DMS 273 (cell line): Measurements from ENCODE around the gene RALA.

ENCODE experiments used
- DNase-seq: peaks from one replicate; lab custom pipeline; 2025; ENCODE audit not compliant: unreplicated experiment; lab: John Stamatoyannopoulos, UW

Gene RALA, protein sequence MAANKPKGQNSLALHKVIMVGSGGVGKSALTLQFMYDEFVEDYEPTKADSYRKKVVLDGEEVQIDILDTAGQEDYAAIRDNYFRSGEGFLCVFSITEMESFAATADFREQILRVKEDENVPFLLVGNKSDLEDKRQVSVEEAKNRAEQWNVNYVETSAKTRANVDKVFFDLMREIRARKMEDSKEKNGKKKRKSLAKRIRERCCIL

DNA sequence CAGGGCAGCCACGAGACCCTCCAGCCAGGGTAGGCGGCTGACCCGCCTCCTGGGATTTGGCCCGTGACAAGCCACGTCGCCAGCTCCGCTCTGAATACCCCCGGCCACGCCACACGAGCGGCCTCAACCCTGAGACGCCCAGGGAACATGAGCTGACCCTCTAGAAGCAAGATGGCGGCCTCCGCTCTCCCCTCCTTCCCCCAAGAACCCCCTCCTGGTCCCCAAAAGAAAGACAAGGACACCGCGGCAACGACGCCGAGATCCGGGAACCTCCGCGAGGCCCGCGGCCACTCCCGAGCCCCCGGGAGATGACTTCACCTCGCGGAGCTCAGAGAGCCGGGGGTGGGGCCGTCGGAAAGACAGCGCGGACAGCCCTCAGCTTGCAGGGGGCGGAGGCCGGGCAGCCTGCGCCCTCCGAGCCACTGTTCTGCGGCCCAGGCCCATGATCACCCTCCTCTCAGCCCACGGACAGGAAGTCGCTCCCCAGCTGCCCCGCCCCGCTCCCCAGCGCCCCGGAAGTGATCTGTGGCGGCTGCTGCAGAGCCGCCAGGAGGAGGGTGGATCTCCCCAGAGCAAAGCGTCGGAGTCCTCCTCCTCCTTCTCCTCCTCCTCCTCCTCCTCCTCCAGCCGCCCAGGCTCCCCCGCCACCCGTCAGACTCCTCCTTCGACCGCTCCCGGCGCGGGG, at the start of gene RALA:
RALA (plus strand) TSS at position 526 of the 685 bp plus-strand sequence. CDS start 63,096 bp downstream, outside the sequence.
- DNase-seq: peak; percentile 95

DNA sequence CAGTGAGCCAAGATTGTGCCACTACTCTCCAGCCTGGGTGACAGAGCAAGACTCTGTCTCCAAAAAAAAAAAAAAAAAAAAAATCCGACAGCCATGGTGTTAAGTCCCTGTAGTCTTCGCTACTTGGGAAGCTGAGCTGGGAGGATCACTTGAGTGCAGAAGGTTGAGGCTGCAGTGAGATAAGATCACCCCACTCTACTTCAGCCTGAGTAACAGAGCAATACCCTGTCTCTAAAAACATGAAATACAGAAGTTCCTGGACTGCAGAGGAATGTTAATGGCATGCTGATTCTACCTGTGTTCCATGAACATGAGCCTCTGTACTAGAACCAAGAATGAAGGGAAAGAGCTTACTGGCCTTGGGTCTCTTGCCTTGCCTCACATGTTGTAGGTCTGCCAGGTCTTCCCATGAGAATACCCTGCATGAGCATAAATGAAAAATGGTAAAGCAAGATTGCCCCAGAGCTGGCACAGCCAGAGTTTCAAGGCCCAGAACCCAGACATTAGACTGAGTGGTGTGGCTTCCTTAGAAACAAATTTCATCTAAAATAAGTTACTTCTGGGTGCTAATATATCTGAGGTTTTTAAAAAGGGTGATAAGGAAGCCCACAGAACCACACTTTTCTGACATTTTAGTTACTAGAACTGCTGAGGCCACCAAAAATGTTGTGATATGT, 48.6 kb upstream of the RALA start:
- no peak for DNase-seq

DNA sequence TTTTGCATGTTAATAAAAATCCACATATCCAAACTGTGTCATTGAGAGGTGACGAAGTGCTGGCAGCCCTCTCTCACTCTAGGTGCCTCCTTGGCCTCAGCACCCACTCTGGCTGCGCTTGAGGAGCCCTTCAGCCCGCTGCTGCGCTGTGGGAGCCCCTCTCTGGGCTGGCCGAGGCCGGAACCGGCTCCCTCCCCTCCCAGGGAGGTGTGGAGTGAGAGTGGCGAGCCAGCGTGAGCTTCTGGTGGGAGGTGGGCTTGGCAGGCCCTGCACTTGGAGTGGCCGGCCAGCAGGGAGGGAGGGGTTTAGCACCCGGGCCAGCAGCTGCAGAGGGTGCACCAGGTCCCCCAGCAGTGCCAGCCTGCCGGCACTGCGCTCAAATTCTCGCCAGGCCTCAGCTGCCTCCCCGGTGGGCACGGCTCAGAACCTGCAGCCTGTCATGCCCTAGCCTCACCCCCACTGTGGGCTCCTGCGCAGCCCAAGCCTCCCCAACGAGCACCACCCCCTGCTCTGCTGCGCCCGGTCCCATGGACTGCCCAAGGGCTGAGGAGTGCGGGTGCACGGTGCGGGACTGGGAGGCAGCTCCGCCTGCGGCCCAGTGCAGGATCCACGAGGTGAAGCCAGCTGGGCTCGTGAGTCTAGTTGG, 46.0 kb upstream of the RALA start:
- DNase-seq: no peak

DNA sequence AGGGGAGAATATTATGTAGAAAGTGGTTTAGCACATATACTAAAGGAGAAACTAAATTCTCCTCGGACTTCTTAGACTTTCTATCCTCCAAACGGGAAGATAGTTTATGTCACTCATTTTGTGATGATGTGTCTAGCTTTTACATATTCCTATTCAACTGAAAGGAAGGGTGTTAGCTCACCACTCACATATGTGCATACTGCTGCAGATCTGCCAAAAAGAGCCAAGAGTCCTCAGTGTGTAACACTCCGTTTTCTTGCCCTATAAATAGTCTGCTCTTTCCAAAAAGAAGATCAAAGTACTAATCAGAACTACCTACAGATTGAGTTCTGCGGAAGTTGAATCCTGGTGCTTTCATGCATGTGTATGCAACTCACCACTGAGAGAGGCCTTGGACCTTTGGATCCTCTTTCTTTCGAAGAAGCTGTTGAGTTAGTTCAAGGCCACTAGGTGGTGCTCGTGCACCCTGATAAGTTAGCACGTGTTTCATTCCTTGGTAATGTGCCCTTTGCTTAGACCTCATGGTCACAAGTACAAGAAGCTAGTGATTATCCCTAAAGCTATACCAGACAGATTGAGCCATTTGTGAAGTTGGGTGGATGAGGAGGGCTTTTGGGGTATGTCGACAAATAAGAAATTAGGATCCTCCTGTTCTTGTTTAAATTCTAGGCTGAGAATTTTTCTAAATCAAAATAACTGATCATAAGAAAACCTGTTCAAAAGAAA, 43.1 kb upstream of the RALA start:
- peak; percentile 98 for DNase-seq

DNA sequence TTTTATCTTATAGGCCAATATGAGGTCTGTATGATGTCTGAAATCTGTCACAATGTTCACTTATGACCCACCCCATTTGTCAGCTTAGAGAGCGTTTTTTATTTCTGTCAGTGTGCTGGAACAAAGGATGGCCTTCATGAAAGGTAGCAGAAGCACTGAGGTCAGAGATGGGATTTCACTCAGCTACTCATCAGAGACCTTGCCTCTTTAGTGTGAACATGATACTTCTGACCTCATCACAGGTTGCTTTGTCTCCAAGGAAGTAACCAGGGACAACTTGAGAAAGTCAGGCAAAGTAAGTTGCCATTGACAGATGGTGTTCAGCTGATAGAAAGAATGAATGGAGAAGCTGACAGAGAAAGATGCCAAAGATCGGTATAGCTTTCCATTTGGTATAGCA, 40.8 kb upstream of the RALA start:
- DNase-seq: peak; percentile 73

DNA sequence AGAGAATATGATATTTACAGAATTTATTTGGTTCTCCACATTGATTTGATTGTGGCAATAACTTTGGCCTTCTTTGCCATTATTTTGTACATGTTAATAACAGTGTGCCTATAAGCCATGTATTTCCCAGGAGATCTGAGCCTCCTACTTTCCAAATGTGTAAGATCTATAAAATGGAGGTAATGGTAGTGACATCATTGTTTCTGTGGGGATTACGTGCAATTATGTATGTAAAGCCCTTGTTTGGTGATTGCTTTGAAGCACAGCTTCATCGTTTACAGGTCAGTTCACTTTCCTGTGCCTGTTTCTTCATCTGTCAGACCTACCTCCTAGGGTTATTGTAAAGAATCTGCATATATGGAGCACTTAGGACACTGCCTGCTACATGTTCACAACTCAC, 39.8 kb upstream of the RALA start:
- no peak for DNase-seq

DNA sequence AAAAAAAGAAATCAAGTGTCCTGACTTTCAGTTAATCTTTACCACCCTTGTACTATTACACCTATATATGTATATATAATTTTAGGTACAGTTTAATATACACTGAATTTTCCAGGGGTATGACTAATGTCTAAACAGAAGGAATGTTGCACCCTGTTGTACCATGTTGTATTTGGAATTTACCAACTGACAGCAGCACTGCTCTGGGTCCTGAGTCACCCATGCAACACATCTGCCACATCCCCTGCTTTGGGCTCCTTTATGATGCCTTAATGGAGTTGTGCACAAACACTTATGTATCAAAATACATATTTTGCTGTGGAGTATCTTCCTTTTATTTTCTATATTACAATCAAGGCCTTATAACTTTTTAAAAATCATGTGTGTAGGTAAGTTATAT, 36.0 kb upstream of the RALA start:
- DNase-seq: no peak

DNA sequence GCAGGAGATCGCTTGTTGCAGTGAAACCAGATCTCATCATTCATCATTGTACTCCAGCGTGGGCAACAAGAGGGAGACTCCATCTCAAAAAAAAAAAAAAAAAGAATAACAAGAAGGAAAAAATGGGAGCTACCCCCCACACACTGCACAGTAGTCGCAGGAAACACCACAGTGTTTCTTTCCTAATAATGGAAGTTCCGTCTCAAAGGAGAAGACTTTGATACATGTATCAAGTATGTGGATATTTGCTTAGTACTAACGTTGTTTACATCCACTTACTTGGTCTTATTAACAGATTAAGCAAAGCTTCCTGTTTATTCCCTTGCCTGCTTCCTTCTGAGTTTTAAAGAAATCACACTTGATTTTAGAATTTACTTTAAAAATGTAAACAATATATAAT, 35.0 kb upstream of the RALA start:
- no peak for DNase-seq

DNA sequence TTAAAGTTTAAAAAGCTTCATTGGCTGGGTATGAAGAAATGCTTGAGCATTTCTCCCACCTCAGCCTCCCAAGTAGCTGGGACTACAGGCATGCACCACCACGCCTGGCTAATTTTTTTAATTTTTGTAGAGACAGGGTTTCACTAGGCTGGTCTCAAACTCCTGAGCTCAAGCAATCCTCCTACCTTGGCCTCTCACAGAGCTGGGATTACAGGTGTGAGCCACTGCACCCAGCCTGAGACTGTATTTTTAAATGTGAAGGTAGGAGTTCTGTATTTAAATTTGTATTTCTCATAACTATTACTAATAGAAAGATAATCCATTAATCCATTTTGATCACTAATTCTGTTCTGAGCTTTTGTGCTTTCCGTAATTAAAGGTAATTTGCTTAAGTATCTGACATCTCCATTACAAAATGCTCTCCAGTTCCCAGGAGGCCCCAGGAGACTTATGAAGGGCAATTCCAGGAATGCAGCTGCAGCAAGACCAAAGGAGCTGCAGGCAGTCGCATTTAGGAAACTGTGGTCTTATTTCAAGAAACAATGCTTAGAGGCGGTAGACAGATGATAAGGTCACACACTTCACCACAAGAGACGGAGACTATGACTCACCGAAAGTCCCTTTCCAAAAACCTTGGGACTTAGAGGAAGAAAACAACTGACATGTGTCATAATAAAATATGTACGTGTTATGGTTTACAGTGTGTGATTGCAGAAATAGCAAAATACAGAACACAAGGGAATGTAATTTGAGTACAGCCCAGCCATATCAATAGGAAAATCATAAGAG, 33.9 kb upstream of the RALA start:
- DNase-seq: peak; percentile 42

DNA sequence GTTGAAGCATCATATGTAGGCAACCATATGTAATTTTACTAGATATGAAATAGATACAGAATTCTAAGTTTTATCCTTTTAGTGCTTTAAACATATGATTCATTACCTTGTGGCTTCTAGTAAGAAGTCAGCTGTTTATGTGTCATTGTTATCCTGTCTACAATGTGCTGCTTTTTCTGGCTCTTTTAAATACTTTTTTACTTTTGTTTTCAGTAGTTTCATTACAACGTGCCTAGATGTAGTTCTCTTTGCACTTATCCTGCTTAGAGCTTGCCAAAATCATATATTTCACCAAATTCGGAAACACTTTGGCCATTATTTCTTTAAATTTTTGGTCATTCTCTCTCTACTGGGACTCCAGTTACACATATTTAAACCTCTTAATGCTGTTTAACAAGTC, 30.8 kb upstream of the RALA start:
- no peak for DNase-seq

DNA sequence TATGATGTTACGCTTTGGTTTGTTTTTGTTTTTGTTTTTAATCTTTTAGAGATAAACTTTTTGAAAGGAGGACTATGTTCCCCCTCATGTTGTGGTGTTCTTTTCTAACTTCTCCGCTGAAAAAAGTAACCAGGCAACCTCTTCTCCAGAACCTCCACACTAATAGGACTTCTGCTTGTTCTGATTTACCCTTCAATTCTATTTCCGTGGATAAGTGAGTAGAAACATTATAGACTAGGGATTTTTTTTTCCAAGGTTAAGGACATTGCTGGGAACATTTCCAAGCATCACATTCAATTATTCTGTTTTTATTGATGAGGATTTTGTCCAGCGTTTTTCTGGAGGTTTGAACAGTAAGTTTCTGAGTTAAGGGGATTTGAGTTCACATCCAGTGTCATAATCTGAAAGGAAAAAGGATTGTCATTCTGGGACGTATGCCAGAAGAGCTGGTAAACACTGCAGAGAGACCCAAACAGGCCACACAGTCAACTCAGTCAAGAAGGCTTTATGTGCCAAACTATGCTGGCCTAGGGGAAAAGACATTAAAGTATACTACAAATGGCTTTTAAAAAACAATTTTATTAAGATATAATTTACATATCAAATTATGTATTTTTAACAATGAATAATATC, 28.3 kb upstream of the RALA start:
- DNase-seq: peak; percentile 35

DNA sequence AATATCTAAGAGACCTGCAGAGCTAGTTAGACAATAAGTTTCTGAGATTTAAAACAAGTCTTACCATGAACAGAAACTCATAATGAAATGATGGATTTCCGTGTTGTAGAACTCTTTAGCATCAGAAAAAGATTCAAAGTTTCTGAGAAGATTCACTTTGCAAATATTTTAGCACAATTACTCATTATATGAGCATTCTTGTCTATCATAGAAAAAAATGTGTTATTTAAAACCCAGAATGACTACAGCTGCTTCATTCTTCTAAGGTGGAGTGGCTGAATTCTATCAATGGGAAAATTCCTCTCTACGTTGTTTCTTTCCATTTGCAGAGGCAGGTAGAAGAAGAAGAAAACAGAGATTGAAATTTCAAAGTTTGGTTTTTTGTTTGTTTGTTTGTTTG, 21.0 kb upstream of the RALA start:
- DNase-seq: no peak

DNA sequence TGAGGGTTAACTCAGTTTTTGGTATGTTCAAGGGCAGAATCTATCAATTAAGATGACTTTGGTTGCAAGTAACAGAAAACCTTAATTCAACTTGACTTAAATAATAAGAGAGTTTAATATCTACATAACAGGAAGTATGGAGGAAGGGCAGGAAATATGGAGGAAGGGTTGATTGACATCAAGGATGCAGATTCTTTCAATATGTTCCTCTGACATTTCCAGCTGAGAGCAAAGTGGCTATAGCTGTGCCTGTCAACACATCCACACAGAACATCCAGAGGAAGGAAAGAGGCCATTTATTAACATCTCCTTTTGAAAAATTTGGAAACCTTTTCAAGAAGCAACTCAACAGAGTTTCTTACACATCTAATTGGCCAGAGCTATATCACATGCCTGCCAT, 19.4 kb upstream of the RALA start:
- DNase-seq: no peak

DNA sequence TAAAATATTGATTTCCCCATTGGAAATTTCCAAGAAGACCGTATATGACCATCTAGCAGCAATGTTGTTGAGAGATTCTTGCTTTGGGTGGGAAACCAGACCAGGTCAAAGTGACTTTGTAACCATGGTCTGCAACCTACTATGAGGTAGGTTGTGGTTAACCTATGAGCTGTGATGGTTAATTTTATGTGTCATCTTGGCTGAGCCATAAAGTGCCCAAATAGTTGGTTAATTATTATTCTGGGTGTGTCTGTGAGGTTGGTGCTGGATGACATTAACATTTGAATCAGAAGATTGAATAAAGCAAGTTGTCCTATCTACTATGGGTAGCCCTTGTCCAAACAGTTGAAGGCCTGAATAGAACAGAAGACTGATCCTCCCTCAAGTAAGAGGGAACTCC, 18.3 kb upstream of the RALA start:
- no peak for DNase-seq

DNA sequence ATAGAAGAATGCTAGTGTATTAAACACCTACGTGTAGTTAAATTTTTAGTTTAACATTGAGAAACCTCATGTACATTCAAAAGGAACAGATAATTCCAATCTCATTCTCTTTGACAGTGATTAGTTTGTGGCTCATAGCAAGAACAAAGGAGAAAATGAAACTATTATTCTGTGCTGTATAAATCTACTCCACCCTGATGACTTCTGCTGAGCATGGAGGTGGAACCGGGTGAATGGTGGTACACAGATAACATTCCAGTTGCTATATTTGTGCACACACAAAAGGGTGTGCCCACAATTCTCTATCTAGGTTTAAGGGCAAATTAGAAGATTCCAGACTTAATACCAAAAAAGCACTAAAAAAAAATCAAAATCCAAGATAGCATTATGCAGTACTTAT, 17.0 kb upstream of the RALA start:
- no peak for DNase-seq

DNA sequence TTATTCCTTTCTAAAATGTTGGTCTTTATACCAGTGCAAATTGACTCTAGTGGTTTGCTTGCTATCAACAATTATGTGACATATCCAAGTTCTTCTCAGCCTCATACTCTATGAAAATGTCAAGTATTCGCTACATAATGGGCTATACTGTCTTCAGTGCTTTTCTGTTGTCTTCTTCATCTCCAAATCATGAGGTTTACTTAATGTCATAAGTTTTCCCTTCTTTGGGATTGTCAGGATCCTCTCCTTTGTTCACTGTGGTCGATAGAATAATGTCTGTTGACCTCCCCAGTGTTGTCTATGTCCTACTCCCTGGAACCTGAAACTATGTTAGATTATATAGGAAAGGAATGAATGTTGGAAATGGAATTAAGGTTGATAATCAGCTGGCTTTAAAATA, 16.4 kb upstream of the RALA start:
- DNase-seq: no peak

DNA sequence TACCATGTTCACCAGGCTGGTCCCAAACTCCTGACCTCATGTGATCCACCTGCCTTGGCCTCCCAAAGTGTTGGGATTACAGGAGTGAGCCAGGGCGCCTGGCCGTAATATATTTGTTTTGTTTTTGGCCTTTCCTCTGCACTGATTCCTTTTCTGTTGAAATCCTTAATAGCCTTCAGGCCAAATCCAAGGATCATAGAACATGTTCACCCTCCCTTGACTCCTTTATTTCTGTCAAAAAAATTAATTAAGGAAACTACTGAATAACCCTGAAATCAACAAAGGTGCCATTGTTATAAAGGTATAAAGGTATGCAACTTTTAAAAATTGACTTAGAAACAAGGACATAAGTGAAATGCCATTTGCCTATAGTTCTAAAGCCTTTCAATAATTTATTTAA, 15.5 kb upstream of the RALA start:
- no peak for DNase-seq

DNA sequence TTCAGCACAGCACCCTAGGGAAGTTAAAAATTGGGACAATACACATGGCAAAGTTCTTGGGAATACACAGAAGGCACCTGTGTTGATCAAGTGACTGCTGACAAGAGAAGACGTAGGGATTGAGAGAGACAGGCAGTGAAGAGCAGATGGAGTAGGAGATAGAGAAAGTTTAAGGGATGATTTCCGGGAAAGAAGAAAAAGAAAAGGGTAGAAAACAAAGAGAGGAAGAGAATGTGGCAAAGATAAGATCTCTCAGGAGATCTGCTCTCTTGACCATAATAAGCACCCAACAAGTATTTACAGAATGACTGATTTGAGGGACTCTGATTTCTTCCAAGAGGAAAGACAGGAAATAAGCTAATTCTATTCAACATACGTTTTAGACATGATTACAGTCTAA, 15.1 kb upstream of the RALA start:
- no peak for DNase-seq

DNA sequence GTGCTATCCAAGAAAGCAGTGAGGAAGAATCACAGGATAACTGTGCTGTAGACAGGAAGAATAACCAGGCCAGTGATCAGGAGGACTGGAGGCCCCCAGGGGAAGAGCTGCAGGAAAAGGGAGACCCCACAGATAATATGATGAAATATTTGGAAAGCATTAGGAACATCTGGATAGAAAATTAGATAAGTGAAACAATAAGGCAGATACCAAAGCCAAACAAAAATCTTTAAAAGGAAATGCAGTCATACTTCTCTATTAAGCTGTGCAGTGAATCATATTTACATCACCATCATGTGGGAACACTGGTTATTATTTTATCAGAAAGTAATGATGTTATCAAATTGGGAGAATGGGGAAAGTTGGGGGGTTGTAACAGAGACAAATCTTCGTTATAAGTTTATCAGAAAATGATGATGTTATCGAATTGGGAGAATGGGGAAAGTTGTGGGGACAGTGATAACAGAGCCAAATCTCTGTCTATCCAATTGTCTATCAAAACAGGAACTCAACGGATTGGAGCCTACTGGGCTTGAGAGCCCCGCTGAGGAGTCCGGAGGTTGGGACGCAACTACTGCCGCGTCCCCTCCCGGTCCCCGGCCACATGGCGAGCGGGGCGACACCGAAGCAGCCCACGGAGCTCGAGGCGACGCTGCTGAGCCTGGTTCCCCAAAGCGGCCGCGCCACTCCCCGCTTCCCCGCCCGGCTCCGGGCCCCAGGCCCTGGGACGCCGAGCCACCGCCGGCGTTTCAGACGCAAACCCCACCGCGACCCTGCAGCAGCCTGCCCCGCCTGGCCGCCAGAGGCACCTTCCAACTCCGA, 14.0 kb upstream of the RALA start:
- DNase-seq: no peak
